Measurements from ENCODE around the gene FOXA2. TPM values are rescaled to one million over a fixed set of nuclear protein-coding genes. Genes with fewer than 3 reads are reported as not detected.
A peak's percentile ranks its signal among the peaks of the same experiment; 100 is the strongest.

FOXA2 gene
- total and polyA plus RNA-seq, 9 of the 15 experiments (the other 6 are each of a cell fraction or from before 2014, with no cell fraction given): 0.10 to 1.0 (median 0.25) TPM

- no peak for FAIRE-seq
- POLR2A ChIA-PET: interaction anchor here (0.9 kb wide), 1 partner anchor 12 kb away, joined by 3 read pairs; no protein-coding TSS in a partner anchor
- TF ChIP-seq ZNF277 (CRISPR knock-in tag; IDR thresholded peaks at IDR 0.05; ENCODE audit: borderline replicate concordance) (no peak), ZNF668 (CRISPR knock-in tag; IDR thresholded peaks at IDR 0.05) (no peak), RFX7 (CRISPR knock-in tag; IDR thresholded peaks at IDR 0.05) (no peak), RBBP5 (IDR thresholded peaks at IDR 0.05; ENCODE audit: borderline replicate concordance, insufficient read depth, low read length, poor library complexity, severe bottlenecking) (no peak), ZNF354B (CRISPR knock-in tag; IDR thresholded peaks at IDR 0.05) (no peak), NFIC (IDR thresholded peaks at IDR 0.05) (peak; percentile 48), E4F1 (CRISPR knock-in tag; IDR thresholded peaks at IDR 0.05; ENCODE audit: borderline replicate concordance) (no peak), CTBP1 (IDR thresholded peaks at IDR 0.05; ENCODE audit: borderline replicate concordance) (peak; percentile 26; the same call in 1 of the 2 replicates), RHOXF2B (CRISPR knock-in tag; conservative IDR thresholded peaks at IDR 0.05) (no peak), ZNF121 (CRISPR knock-in tag; conservative IDR thresholded peaks at IDR 0.05) (no peak), NFE2 (IDR thresholded peaks at IDR 0.05; ENCODE audit: low read depth) (0 out of 2 replicates have a peak, but pooled peaks have one; percentile 28), CBX3 (IDR thresholded peaks at IDR 0.05; ENCODE audit: borderline replicate concordance in 1 of 2, low read length in 2 of 2) (no peak), TCF3 (CRISPR knock-in tag; IDR thresholded peaks at IDR 0.05) (peak; percentile 18; the same call in 1 of the 2 replicates), ZNF174 (CRISPR knock-in tag; IDR thresholded peaks at IDR 0.05) (no peak), CBFA2T3 (IDR thresholded peaks at IDR 0.05) (peak; percentile 44)
- TF ChIP-seq, protein P1, sequence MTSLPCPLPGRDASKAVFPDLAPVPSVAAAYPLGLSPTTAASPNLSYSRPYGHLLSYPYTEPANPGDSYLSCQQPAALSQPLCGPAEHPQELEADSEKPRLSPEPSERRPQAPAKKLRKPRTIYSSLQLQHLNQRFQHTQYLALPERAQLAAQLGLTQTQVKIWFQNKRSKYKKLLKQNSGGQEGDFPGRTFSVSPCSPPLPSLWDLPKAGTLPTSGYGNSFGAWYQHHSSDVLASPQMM (CRISPR knock-in tag; IDR thresholded peaks at IDR 0.05): no peak
- TF ChIP-seq, protein P2, sequence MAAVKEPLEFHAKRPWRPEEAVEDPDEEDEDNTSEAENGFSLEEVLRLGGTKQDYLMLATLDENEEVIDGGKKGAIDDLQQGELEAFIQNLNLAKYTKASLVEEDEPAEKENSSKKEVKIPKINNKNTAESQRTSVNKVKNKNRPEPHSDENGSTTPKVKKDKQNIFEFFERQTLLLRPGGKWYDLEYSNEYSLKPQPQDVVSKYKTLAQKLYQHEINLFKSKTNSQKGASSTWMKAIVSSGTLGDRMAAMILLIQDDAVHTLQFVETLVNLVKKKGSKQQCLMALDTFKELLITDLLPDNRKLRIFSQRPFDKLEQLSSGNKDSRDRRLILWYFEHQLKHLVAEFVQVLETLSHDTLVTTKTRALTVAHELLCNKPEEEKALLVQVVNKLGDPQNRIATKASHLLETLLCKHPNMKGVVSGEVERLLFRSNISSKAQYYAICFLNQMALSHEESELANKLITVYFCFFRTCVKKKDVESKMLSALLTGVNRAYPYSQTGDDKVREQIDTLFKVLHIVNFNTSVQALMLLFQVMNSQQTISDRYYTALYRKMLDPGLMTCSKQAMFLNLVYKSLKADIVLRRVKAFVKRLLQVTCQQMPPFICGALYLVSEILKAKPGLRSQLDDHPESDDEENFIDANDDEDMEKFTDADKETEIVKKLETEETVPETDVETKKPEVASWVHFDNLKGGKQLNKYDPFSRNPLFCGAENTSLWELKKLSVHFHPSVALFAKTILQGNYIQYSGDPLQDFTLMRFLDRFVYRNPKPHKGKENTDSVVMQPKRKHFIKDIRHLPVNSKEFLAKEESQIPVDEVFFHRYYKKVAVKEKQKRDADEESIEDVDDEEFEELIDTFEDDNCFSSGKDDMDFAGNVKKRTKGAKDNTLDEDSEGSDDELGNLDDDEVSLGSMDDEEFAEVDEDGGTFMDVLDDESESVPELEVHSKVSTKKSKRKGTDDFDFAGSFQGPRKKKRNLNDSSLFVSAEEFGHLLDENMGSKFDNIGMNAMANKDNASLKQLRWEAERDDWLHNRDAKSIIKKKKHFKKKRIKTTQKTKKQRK (IDR thresholded peaks at IDR 0.05; ENCODE audit: borderline replicate concordance, low read depth, low read length): no peak
These were observed 32.8 kb upstream of the FOXA2 start for GRCh38 chr20:22617160-22617559.

More at GRCh38 chr20:22617160-22617559, 32.8 kb upstream of the FOXA2 start:
- no peaks in the 10 kb centered on the region for H3K9me3 ChIP-seq (replicated peaks; ENCODE audit: control insufficient read depth, insufficient read depth, low read depth, low read length)
- CTCF ChIA-PET (ENCODE audit: low intra/inter-chr PET ratio): no interaction called here
- no peaks in the 10 kb centered on the region for H3K9me1 ChIP-seq (ENCODE audit: control insufficient read depth, insufficient read depth, low read length)
- no peak overlapping the region for H2AFZ ChIP-seq (ENCODE audit: low read depth, low read length)
- intact Hi-C loops (cut with micrococcal nuclease): no loop called here
- in situ Hi-C loops (cut with MboI): no loop called here
- peaks cover 0 to 4% of the 10 kb centered on the region in 2 experiments; a peak in 1 of 5 replicates for H3K27me3 ChIP-seq (ENCODE audit: control insufficient read depth in 2 of 2, insufficient read depth in 2 of 2, low read length in 2 of 2)
- H3K4me2 ChIP-seq (ENCODE audit: insufficient read depth, low read length): no peak overlapping the region
- DNase-seq (ENCODE audit: extremely low read depth in 1 of 4, low spot score in 3 of 4) (peak in 2 of 4 experiments; percentile 37), ATAC-seq (no peak)
- H3K4me1 ChIP-seq (replicated peaks in 1 of 2; ENCODE audit: control insufficient read depth in 2 of 2, insufficient read depth in 2 of 2, low read length in 2 of 2): peaks cover 0 to 4% of the 10 kb centered on the region in 2 experiments; a peak in 2 of 5 replicates
- H4K20me1 ChIP-seq (replicated peaks; ENCODE audit: control insufficient read depth, insufficient read depth, low read length): no peaks in the 10 kb centered on the region
- H3K9ac ChIP-seq (ENCODE audit: insufficient read depth in 1 of 2, low read depth in 2 of 2, low read length in 2 of 2): no peak overlapping the region
- 0% methylated on average over 3 of the region's 3 CpGs for WGBS (ENCODE audit: insufficient coverage, low coverage, missing lambda C conversion rate)
- no peak overlapping the region for H3K4me3 ChIP-seq
- BruUV-seq (replicated peaks): no TSS peak
- H3K79me2 ChIP-seq (ENCODE audit: control insufficient read depth, insufficient read depth, low read length): no peaks in the 10 kb centered on the region
- no peaks in the 10 kb centered on the region for H3K36me3 ChIP-seq (ENCODE audit: control insufficient read depth, insufficient read depth, low read length)
- no peak overlapping the region for H3K27ac ChIP-seq (ENCODE audit: extremely low read depth, low read depth, low read length)

Measured in K562 (cell line).